ENCODE measurements around the gene NMT1. TPM values are rescaled to one million over a fixed set of nuclear protein-coding genes. Genes with fewer than 3 reads are reported as not detected.

NMT1 gene
- total and polyA plus RNA-seq, 5 donors from 2014 or later, result 34.6 to 87.2 (median 59.2) TPM

DNA sequence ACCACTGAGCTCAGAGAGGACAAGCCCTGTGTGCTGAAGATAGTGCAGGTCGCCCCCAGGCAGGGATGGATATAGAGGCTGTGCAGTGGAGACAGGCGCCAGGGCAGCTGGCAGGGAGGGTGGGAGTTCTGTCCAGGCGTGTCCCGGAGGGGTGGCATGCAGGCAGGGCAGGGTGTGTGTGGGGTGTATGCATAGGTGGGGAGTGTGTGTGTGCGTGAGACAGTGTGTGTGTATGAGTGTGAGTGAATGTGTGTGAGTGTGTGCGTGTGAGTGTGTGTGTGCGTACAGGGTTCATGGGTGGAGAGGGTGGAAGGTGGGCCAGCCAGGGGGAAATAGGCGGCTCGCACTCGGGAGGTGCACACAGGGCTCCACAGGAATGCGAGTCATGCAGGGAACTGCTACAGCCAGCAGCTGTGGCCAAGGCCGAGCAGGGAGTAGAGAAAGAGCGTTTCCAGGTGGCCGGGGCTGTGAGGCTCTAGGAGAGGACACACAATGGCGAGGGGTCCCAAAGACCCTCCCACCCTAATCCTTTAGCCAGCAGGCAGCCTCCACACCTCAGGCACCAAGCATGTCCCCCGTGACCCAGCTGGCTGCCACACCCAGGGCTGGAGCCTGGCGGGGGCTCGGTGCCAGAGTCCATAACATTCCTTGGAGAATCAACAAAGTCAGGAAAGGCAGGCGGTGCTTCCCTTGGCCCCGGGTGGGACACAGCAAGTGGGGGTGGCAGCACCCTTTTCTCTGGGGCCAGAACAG is 66.6 kb downstream of the NMT1 start:
- Mint-ChIP-seq H3K9me3 (no peaks in the 10 kb centered on the region), H3K4me1 (peaks cover 0 to 12% (median 4%) of the 10 kb centered on the region in 4 donors), H3K27me3 (peaks cover 11% of the 10 kb centered on the region), H3K4me3 (no peak overlapping the region), H3K27ac (peak overlapping the region in 1 of 3 donors; percentile 84), H3K36me3 (no peaks in the 10 kb centered on the region)
- DNase-seq (no peak), ATAC-seq (ENCODE audit: low read depth in 2 of 2) (no peak)
- no peaks in the 10 kb centered on the region for H3K9me3 ChIP-seq (ENCODE audit: control insufficient read depth in 2 of 2, low read length in 2 of 2)
- H3K27ac ChIP-seq (ENCODE audit: insufficient read depth, low read length, poor library complexity, severe bottlenecking), result no peak overlapping the region
- no peaks in the 10 kb centered on the region for H3K27me3 ChIP-seq (ENCODE audit: control insufficient read depth, insufficient read depth, low read length)
- no peaks in the 10 kb centered on the region for H3K36me3 ChIP-seq (ENCODE audit: control insufficient read depth, insufficient read depth, low read length)
- peaks cover 8% of the 10 kb centered on the region for H3K4me1 ChIP-seq (ENCODE audit: control insufficient read depth, insufficient read depth, low read length, poor library complexity, severe bottlenecking)
- no peak overlapping the region for H3K4me3 ChIP-seq (ENCODE audit: low read depth, low read length)

DNA sequence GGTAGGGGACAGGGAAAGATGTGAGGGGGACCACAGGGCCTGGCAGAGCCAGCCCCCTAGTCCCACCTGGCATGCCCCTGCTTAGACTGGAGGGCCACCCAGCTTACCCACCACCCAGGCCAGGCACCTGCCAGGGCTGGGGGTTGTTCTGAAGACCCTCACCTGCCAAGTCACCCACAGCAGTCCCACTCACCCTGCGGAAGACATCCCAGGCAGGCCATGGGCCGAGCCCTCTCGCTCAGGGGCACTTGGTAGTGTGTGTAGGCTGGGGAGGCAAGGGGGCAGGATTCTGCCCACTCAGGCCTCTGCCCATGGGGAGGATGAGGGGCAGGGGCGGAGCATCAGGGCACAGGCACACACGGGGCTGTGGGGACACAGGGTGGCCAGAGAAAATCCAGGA is 67.2 kb downstream of the NMT1 start:
- Histone ChIP-seq H3K36me3 (ENCODE audit: control insufficient read depth, insufficient read depth, low read length) (no peaks in the 10 kb centered on the region), H3K9me3 (ENCODE audit: control insufficient read depth in 2 of 2, low read length in 2 of 2) (no peaks in the 10 kb centered on the region), H3K4me3 (ENCODE audit: low read depth, low read length) (no peak overlapping the region), H3K4me1 (ENCODE audit: control insufficient read depth, insufficient read depth, low read length, poor library complexity, severe bottlenecking) (peaks cover 12% of the 10 kb centered on the region), H3K27me3 (ENCODE audit: control insufficient read depth, insufficient read depth, low read length) (no peaks in the 10 kb centered on the region), H3K27ac (ENCODE audit: insufficient read depth, low read length, poor library complexity, severe bottlenecking) (no peak overlapping the region)
- no peaks in the 10 kb centered on the region for H3K36me3 Mint-ChIP-seq
- peaks cover 0 to 8% (median 3%) of the 10 kb centered on the region in 4 donors for H3K4me1 Mint-ChIP-seq
- H3K27ac Mint-ChIP-seq, result no peak overlapping the region
- H3K9me3 Mint-ChIP-seq, result no peaks in the 10 kb centered on the region
- H3K4me3 Mint-ChIP-seq, result no peak overlapping the region
- no peak for DNase-seq
- H3K27me3 Mint-ChIP-seq, result peaks cover 5% of the 10 kb centered on the region
- ATAC-seq (ENCODE audit: low read depth in 2 of 2), result no peak

DNA sequence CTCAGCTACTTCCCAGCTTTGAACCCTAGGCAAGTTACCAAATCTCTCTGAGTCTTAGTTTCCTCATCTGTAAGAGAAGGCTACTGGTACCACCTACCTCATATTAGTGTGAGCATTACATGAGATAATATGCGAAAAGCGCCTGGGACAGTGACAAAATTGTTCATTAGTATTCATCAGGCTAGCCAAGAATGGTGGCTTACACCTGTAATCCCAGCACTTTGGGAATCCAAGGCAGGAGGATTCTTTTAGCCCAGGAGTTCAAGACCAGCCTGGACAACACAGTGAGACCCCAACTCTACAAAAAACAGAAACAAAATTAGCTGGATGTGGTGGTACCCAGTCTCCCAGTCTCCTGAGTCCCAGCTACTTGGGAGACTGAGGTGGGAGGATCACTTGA is 67.9 kb downstream of the NMT1 start:
- no peaks in the 10 kb centered on the region for H3K36me3 Mint-ChIP-seq
- peak overlapping the region in 1 of 4 donors; percentile 85 for H3K4me3 Mint-ChIP-seq
- peaks cover 10% of the 10 kb centered on the region for H3K27me3 Mint-ChIP-seq
- Histone ChIP-seq H3K4me3 (ENCODE audit: low read depth, low read length) (no peak overlapping the region), H3K27me3 (ENCODE audit: control insufficient read depth, insufficient read depth, low read length) (no peaks in the 10 kb centered on the region), H3K9me3 (ENCODE audit: control insufficient read depth in 2 of 2, low read length in 2 of 2) (no peaks in the 10 kb centered on the region), H3K36me3 (ENCODE audit: control insufficient read depth, insufficient read depth, low read length) (no peaks in the 10 kb centered on the region), H3K27ac (ENCODE audit: insufficient read depth, low read length, poor library complexity, severe bottlenecking) (no peak overlapping the region), H3K4me1 (ENCODE audit: control insufficient read depth, insufficient read depth, low read length, poor library complexity, severe bottlenecking) (peaks cover 12% of the 10 kb centered on the region)
- no peak for ATAC-seq (ENCODE audit: low read depth in 2 of 2)
- no peak for DNase-seq
- H3K27ac Mint-ChIP-seq, result no peak overlapping the region
- peaks cover 0 to 11% (median 6%) of the 10 kb centered on the region in 4 donors for H3K4me1 Mint-ChIP-seq
- H3K9me3 Mint-ChIP-seq, result no peaks in the 10 kb centered on the region

DNA sequence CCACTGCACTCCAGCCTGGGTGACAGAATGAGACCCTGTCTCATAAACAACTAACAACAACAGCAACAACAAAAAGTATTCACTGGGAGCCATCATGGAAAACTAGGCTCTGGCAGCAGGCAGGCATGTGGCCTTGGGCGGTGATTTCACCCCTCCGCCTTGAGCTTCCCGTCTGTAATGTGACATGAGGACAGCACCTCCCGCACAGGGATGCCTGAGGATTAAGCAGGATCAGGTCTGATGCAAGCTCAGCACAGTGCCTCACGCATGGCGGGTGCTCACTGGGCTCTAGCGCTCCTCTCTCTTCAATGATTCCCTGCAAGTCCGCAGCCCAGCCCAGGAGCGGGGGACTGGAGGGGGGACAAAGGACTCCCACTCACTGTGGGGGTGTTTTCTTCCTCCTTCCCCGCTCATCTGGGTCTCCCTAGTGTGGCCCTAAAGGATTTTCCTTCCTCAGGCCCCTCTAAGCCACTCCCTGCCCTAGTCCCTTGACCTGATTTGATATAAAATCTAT is 68.4 kb downstream of the NMT1 start:
- DNase-seq (no peak), ATAC-seq (ENCODE audit: low read depth in 2 of 2) (no peak)
- peaks cover 11% of the 10 kb centered on the region for H3K4me1 ChIP-seq (ENCODE audit: control insufficient read depth, insufficient read depth, low read length, poor library complexity, severe bottlenecking)
- Mint-ChIP-seq H3K4me3 (peak overlapping the region in 2 of 4 donors; percentile 54 to 85), H3K4me1 (peaks cover 0 to 11% (median 6%) of the 10 kb centered on the region in 4 donors), H3K27me3 (peaks cover 10% of the 10 kb centered on the region), H3K9me3 (no peaks in the 10 kb centered on the region), H3K27ac (no peak overlapping the region), H3K36me3 (no peaks in the 10 kb centered on the region)
- no peaks in the 10 kb centered on the region for H3K9me3 ChIP-seq (ENCODE audit: control insufficient read depth in 2 of 2, low read length in 2 of 2)
- H3K4me3 ChIP-seq (ENCODE audit: low read depth, low read length), result no peak overlapping the region
- H3K36me3 ChIP-seq (ENCODE audit: control insufficient read depth, insufficient read depth, low read length), result no peaks in the 10 kb centered on the region
- no peak overlapping the region for H3K27ac ChIP-seq (ENCODE audit: insufficient read depth, low read length, poor library complexity, severe bottlenecking)
- no peaks in the 10 kb centered on the region for H3K27me3 ChIP-seq (ENCODE audit: control insufficient read depth, insufficient read depth, low read length)

DNA sequence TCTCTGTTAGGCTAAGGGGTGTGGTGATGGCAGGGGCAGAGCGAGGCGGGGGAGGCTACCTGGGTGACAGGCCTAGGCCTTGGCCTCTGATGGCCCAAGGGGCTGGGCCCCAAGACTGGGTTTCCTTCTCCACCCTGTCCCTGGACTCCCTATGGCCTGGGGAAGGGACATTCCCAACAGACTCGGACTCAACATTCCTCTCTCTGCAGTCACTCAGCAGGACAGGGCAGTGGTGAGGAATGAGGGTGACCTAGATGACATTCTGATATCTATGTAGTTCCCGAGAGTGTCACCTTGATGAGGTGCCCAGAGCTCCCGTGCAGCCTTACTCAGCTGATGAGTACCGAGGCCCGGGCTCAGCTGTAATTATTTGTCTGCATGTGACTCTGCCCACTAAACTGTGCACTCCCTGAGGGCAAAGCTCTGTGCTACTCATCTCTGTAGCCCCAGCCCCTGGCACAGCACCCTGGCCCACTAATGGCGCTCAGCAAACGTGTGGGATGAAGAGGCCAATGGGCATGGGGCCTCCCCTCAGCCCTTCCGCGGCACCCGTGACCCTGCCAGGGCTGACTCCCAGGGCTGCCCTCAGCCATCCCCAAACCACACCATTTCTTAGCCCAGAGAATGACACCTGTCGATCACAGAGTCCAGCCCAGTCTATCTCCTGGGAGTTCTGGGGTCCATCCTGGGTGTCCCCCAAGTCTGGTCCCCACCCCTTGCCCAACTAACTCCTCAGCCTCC is 69.0 kb downstream of the NMT1 start:
- Histone ChIP-seq H3K36me3 (ENCODE audit: control insufficient read depth, insufficient read depth, low read length) (no peaks in the 10 kb centered on the region), H3K27me3 (ENCODE audit: control insufficient read depth, insufficient read depth, low read length) (no peaks in the 10 kb centered on the region), H3K4me3 (ENCODE audit: low read depth, low read length) (no peak overlapping the region), H3K9me3 (ENCODE audit: control insufficient read depth in 2 of 2, low read length in 2 of 2) (no peaks in the 10 kb centered on the region), H3K27ac (ENCODE audit: insufficient read depth, low read length, poor library complexity, severe bottlenecking) (no peak overlapping the region), H3K4me1 (ENCODE audit: control insufficient read depth, insufficient read depth, low read length, poor library complexity, severe bottlenecking) (peaks cover 9% of the 10 kb centered on the region)
- H3K4me1 Mint-ChIP-seq, result peaks cover under 1 to 13% (median 6%) of the 10 kb centered on the region in 4 donors
- no peak overlapping the region for H3K27ac Mint-ChIP-seq
- H3K27me3 Mint-ChIP-seq, result peaks cover 11% of the 10 kb centered on the region
- no peaks in the 10 kb centered on the region for H3K36me3 Mint-ChIP-seq
- no peak for ATAC-seq (ENCODE audit: low read depth in 2 of 2)
- H3K4me3 Mint-ChIP-seq, result peak overlapping the region; percentile 21 to 85 (median 62)
- DNase-seq, result no peak
- peaks cover 0 to under 1% (median 0%) of the 10 kb centered on the region in 7 donors for H3K9me3 Mint-ChIP-seq

- ATAC-seq (ENCODE audit: low read depth in 2 of 2) (no peak), DNase-seq (no peak)
- H3K36me3 Mint-ChIP-seq, result no peaks in the 10 kb centered on the region
These were observed 69.8 kb downstream of the NMT1 start for GRCh38 chr17:45130681-45131615.

More at GRCh38 chr17:45130681-45131615, 69.8 kb downstream of the NMT1 start:
- Histone ChIP-seq H3K4me3 (ENCODE audit: low read depth, low read length) (no peak overlapping the region), H3K36me3 (ENCODE audit: control insufficient read depth, insufficient read depth, low read length) (no peaks in the 10 kb centered on the region), H3K27ac (ENCODE audit: insufficient read depth, low read length, poor library complexity, severe bottlenecking) (no peak overlapping the region), H3K4me1 (ENCODE audit: control insufficient read depth, insufficient read depth, low read length, poor library complexity, severe bottlenecking) (peaks cover 13% of the 10 kb centered on the region), H3K9me3 (ENCODE audit: control insufficient read depth in 2 of 2, low read length in 2 of 2) (no peaks in the 10 kb centered on the region), H3K27me3 (ENCODE audit: control insufficient read depth, insufficient read depth, low read length) (no peaks in the 10 kb centered on the region)
- H3K9me3 Mint-ChIP-seq, result peaks cover 0 to 1% (median 0%) of the 10 kb centered on the region in 7 donors
- H3K4me3 Mint-ChIP-seq, result peak overlapping the region; percentile 75 to 85 (median 80)
- H3K27ac Mint-ChIP-seq, result peak overlapping the region in 1 of 3 donors; percentile 73
- peaks cover 5 to 18% (median 11%) of the 10 kb centered on the region in 4 donors for H3K4me1 Mint-ChIP-seq
- peaks cover 14% of the 10 kb centered on the region for H3K27me3 Mint-ChIP-seq

Data from CD4-positive, CD25-positive, alpha-beta regulatory T cell (primary cell).